ENCODE results near the gene EIF5B. TPM values are rescaled to one million over a fixed set of nuclear protein-coding genes. Genes with fewer than 3 reads are reported as not detected.

Gene EIF5B
- total and polyA plus RNA-seq, 2 donors (not counting 1 experiment from before 2014, with no cell fraction given), result 4.5 to 32.8 TPM

DNA sequence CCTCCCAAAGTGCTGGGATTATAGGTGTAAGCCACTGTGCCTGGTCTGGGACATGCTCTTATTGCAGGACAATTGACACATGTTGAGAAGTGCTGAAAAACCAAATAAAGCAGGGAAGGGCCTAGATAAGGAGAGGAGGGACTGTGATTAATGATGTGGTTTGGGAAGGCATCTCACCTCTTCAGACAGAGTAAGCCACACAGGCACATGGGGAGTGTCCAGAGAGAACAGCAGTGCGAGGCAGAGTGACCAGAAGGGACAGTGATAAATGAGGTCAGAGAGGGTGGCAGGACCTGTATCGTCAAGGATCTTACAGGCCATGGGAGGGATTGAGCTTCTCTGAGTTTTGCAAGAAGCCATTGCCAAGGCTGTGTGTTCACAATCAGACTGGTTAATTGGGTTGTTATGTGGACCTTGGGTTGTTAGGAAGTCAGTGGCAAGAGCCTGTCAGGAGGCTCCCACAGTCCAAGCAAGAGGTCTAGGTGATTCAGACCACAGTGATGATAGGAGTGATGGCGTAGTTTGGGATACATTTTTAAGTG, 58.5 kb downstream of the EIF5B start:
- no peaks in the 10 kb centered on the region for H3K4me1 Mint-ChIP-seq
- no peak overlapping the region for H3K4me3 ChIP-seq (ENCODE audit: control extremely low read depth in 1 of 5, extremely low read depth in 1 of 5, insufficient read depth in 1 of 5, low read depth in 2 of 5, low read length in 4 of 5)
- no peaks in the 10 kb centered on the region for H3K27me3 Mint-ChIP-seq
- H3K4me3 Mint-ChIP-seq, result no peak overlapping the region
- no peak overlapping the region for H3K27ac Mint-ChIP-seq
- ATAC-seq (ENCODE audit: low read depth) (no peak), DNase-seq (no peak)
- H3K36me3 ChIP-seq (replicated peaks in 1 of 2; ENCODE audit: control extremely low read depth in 1 of 2, control insufficient read depth in 1 of 2, extremely low read depth in 1 of 2, insufficient read depth in 2 of 2, low read length in 1 of 2), result peaks cover 6 to 79% of the 10 kb centered on the region in 2 experiments
- 100% methylated on average over 3 of the region's 3 CpGs for WGBS (ENCODE audit: insufficient coverage)
- CTCF ChIA-PET, result no interaction called here
- H3K79me2 ChIP-seq (ENCODE audit: control insufficient read depth, insufficient read depth, low read length), result no peaks in the 10 kb centered on the region
- intact Hi-C loops (cut with micrococcal nuclease), result no loop called here
- POLR2A ChIA-PET, result no interaction called here
- H3K9me3 Mint-ChIP-seq (ENCODE audit: insufficient read depth), result no peaks in the 10 kb centered on the region
- no peak overlapping the region for H3K27ac ChIP-seq (ENCODE audit: low read length in 2 of 2)
- no peaks in the 10 kb centered on the region for H3K9me3 ChIP-seq (ENCODE audit: control extremely low read depth in 1 of 3, control insufficient read depth in 2 of 3, insufficient read depth in 1 of 3, low read length in 2 of 3)
- no peaks in the 10 kb centered on the region for H4K20me1 ChIP-seq (ENCODE audit: control insufficient read depth, insufficient read depth, low read length, poor library complexity, severe bottlenecking)
- H3K4me2 ChIP-seq (replicated peaks; ENCODE audit: low read depth, low read length, poor library complexity, severe bottlenecking), result no peak overlapping the region
- H3K27me3 ChIP-seq (replicated peaks in 1 of 4; ENCODE audit: control extremely low read depth in 1 of 4, control insufficient read depth in 3 of 4, insufficient read depth in 4 of 4, low read length in 3 of 4), result no peaks in the 10 kb centered on the region
- TF ChIP-seq CTCF (IDR thresholded peaks at IDR 0.05), result no peak
- no peak for TF ChIP-seq EZH2 (IDR thresholded peaks at IDR 0.05; ENCODE audit: borderline replicate concordance, insufficient read depth, low read depth, low read length, poor library complexity, severe bottlenecking)
- no peaks in the 10 kb centered on the region for H3K4me1 ChIP-seq (ENCODE audit: control insufficient read depth in 2 of 2, insufficient read depth in 2 of 2, low read length in 2 of 2)
- H3K9ac ChIP-seq (ENCODE audit: low read length), result no peak overlapping the region
- H2AFZ ChIP-seq (ENCODE audit: insufficient read depth, low read depth, low read length, poor library complexity, severe bottlenecking), result no peak overlapping the region

GRCh38 chr2:99397266-99397920, 60.2 kb downstream of the EIF5B start:
- Histone ChIP-seq H3K27ac (ENCODE audit: low read length in 2 of 2) (no peak overlapping the region), H3K9ac (ENCODE audit: low read length) (no peak overlapping the region), H3K27me3 (replicated peaks in 1 of 4; ENCODE audit: control extremely low read depth in 1 of 4, control insufficient read depth in 3 of 4, insufficient read depth in 4 of 4, low read length in 3 of 4) (no peaks in the 10 kb centered on the region), H3K4me1 (ENCODE audit: control insufficient read depth in 2 of 2, insufficient read depth in 2 of 2, low read length in 2 of 2) (no peaks in the 10 kb centered on the region), H2AFZ (ENCODE audit: insufficient read depth, low read depth, low read length, poor library complexity, severe bottlenecking) (no peak overlapping the region), H3K79me2 (ENCODE audit: control insufficient read depth, insufficient read depth, low read length) (no peaks in the 10 kb centered on the region), H3K4me2 (replicated peaks; ENCODE audit: low read depth, low read length, poor library complexity, severe bottlenecking) (no peak overlapping the region), H3K9me3 (ENCODE audit: control extremely low read depth in 1 of 3, control insufficient read depth in 2 of 3, insufficient read depth in 1 of 3, low read length in 2 of 3) (no peaks in the 10 kb centered on the region), H4K20me1 (ENCODE audit: control insufficient read depth, insufficient read depth, low read length, poor library complexity, severe bottlenecking) (no peaks in the 10 kb centered on the region), H3K4me3 (ENCODE audit: control extremely low read depth in 1 of 5, extremely low read depth in 1 of 5, insufficient read depth in 1 of 5, low read depth in 2 of 5, low read length in 4 of 5) (no peak overlapping the region), H3K36me3 (replicated peaks in 1 of 2; ENCODE audit: control extremely low read depth in 1 of 2, control insufficient read depth in 1 of 2, extremely low read depth in 1 of 2, insufficient read depth in 2 of 2, low read length in 1 of 2) (peaks cover 3 to 85% of the 10 kb centered on the region in 2 experiments)
- no CpG with 5 or more reads among the region's 3 CpGs for WGBS (ENCODE audit: insufficient coverage)
- H3K4me1 Mint-ChIP-seq, result no peaks in the 10 kb centered on the region
- DNase-seq, result no peak
- H3K9me3 Mint-ChIP-seq (ENCODE audit: insufficient read depth), result no peaks in the 10 kb centered on the region
- CTCF ChIA-PET, result no interaction called here
- H3K27me3 Mint-ChIP-seq, result no peaks in the 10 kb centered on the region
- H3K27ac Mint-ChIP-seq, result no peak overlapping the region
- no peak overlapping the region for H3K4me3 Mint-ChIP-seq
- TF ChIP-seq EZH2 (IDR thresholded peaks at IDR 0.05; ENCODE audit: borderline replicate concordance, insufficient read depth, low read depth, low read length, poor library complexity, severe bottlenecking) (no peak), CTCF (IDR thresholded peaks at IDR 0.05) (no peak)
- POLR2A ChIA-PET, result no interaction called here
- intact Hi-C loops (cut with micrococcal nuclease), result no loop called here
- no peak for ATAC-seq (ENCODE audit: low read depth)

Data from B cell (primary cell).